GM23338 (cell line): Measurements from ENCODE around the gene AMELY. TPM values are rescaled to one million over a fixed set of nuclear protein-coding genes. Genes with fewer than 3 reads are reported as not detected.

Experiments used
- ATAC-seq: fragments of 200-7000 bp; cut with Tn5 transposase; 3 replicates; pipeline ENCODE4 v1.9.1; 2020
- DNase-seq: peaks from one replicate; pipeline ENCODE4 v3.0.0-alpha.2; 2015; ENCODE audit warnings: low spot score
- H2AFZ ChIP-seq: fragments of 200-600 bp; sonication (generic); 2 replicates; pipeline ENCODE4 v1.8.0; 2016; ENCODE audit warnings: antibody characterized with exemption, mild to moderate bottlenecking, moderate library complexity
- H3F3A ChIP-seq: fragments of 200-600 bp; sonication (generic); replicated peaks from 2 replicates; pipeline ENCODE4 v1.8.0; 2017; ENCODE audit warnings: antibody characterized with exemption, mixed run types, low read depth
- H3K27ac ChIP-seq: fragments of 200-600 bp; sonication (generic); 2 replicates; pipeline ENCODE4 v1.6.1; 2016; ENCODE audit warnings: low read depth
- H3K27me3 ChIP-seq: fragments of 200-600 bp; sonication (generic); 2 replicates; pipeline ENCODE4 v1.8.0; 2016; ENCODE audit warnings: mild to moderate bottlenecking, mixed run types, moderate library complexity; ENCODE audit not compliant: insufficient read depth
- H3K36me3 ChIP-seq: fragments of 200-600 bp; sonication (generic); 2 replicates; pipeline ENCODE4 v1.8.0; 2016; ENCODE audit warnings: mild to moderate bottlenecking; ENCODE audit not compliant: insufficient read depth
- H3K4me1 ChIP-seq: fragments of 200-600 bp; sonication (generic); 2 replicates; pipeline ENCODE4 v1.8.0; 2016; ENCODE audit warnings: mild to moderate bottlenecking, moderate library complexity; ENCODE audit not compliant: insufficient read depth
- H3K4me2 ChIP-seq: fragments of 200-600 bp; sonication (generic); 2 replicates; pipeline ENCODE4 v1.7.1; 2017; ENCODE audit warnings: mixed run types
- H3K4me3 ChIP-seq: fragments of 200-600 bp; sonication (generic); 2 replicates; pipeline ENCODE4 v1.6.1; 2016; ENCODE audit warnings: mixed run types
- H3K79me2 ChIP-seq: fragments of 200-600 bp; sonication (generic); replicated peaks from 2 replicates; pipeline ENCODE4 v1.8.0; 2017; ENCODE audit warnings: mild to moderate bottlenecking; ENCODE audit not compliant: insufficient read depth
- H3K9me2 ChIP-seq: fragments of 200-600 bp; sonication (generic); 2 replicates; pipeline ENCODE4 v1.8.0; 2017; ENCODE audit not compliant: insufficient read depth
- H4K20me1 ChIP-seq: fragments of 200-600 bp; sonication (generic); replicated peaks from 2 replicates; pipeline ENCODE4 v1.8.0; 2017; ENCODE audit warnings: mild to moderate bottlenecking; ENCODE audit not compliant: insufficient read depth
- H3K27ac Mint-ChIP-seq: 2 replicates; pipeline ENCODE4 v1.8.0; 2020; ENCODE audit warnings: inconsistent platforms, mild to moderate bottlenecking, moderate library complexity, mixed read lengths
- H3K27me3 Mint-ChIP-seq: 3 replicates; pipeline ENCODE4 v1.8.0; 2022; ENCODE audit warnings: low read depth, mild to moderate bottlenecking, moderate library complexity, mixed read lengths, inconsistent platforms; ENCODE audit not compliant: insufficient read depth, poor library complexity
- H3K36me3 Mint-ChIP-seq: 3 replicates; pipeline ENCODE4 v1.8.0; 2021; ENCODE audit warnings: low read depth, mild to moderate bottlenecking, inconsistent platforms, moderate library complexity, mixed read lengths
- H3K4me1 Mint-ChIP-seq: 3 replicates; pipeline ENCODE4 v1.8.0; 2020; ENCODE audit warnings: mild to moderate bottlenecking, inconsistent platforms, mixed read lengths
- H3K4me3 Mint-ChIP-seq: 3 replicates; pipeline ENCODE4 v1.8.0; 2021; ENCODE audit warnings: moderate library complexity, mild to moderate bottlenecking, inconsistent platforms, mixed read lengths
- H3K9me3 Mint-ChIP-seq: 3 replicates; pipeline ENCODE4 v1.8.0; 2020; ENCODE audit warnings: moderate library complexity, mild to moderate bottlenecking, inconsistent platforms, mixed read lengths
- CREB1 ChIP-seq: fragments of 250-450 bp; sonication (Bioruptor Pico); IDR thresholded peaks from 2 replicates; pipeline ENCODE4 v1.5.0; 2020; ENCODE audit warnings: low read depth, mild to moderate bottlenecking, moderate library complexity
- CTCF ChIP-seq, 2 experiments: fragments of 200-600 bp in 1 of 2; sonication (generic) in 1 of 2; conservative IDR thresholded peaks; 2 replicates each; pipeline versions ENCODE4 v1.5.1 to v1.6.1; 2016 to 2017; ENCODE audit warnings: antibody characterized with exemption in 2 of 2, low read depth in 2 of 2, mild to moderate bottlenecking in 2 of 2, moderate library complexity in 1 of 2
- EZH2 ChIP-seq: fragments of 200-600 bp; sonication (generic); IDR thresholded peaks from one replicate; pipeline ENCODE4 v1.8.0; 2017; ENCODE audit warnings: antibody characterized with exemption, mild to moderate bottlenecking, low read depth; ENCODE audit not compliant: unreplicated experiment
- EZH2phosphoT487 ChIP-seq: fragments of 200-600 bp; sonication (generic); IDR thresholded peaks from one replicate; pipeline ENCODE4 v1.8.1; 2018; ENCODE audit warnings: antibody characterized with exemption; ENCODE audit not compliant: unreplicated experiment
- NANOG ChIP-seq: IDR thresholded peaks from 2 replicates; pipeline ENCODE4 v1.6.1; 2016; ENCODE audit warnings: antibody characterized with exemption, borderline replicate concordance
- POLR2AphosphoS5 ChIP-seq: IDR thresholded peaks from 2 replicates; pipeline ENCODE4 v1.6.1; 2016; ENCODE audit warnings: antibody characterized with exemption, low read depth
- STAT1 ChIP-seq: IDR thresholded peaks from one replicate; pipeline ENCODE4 v1.6.1; 2016; ENCODE audit warnings: antibody characterized with exemption; ENCODE audit not compliant: unreplicated experiment
- ZNF114 ChIP-seq: fragments of 250-450 bp; sonication (Bioruptor Pico); IDR thresholded peaks from 2 replicates; pipeline ENCODE4 v1.5.0; 2020; ENCODE audit warnings: mild to moderate bottlenecking, moderate library complexity
- polyA plus RNA-seq: library from polyadenylated mRNA; unstranded; fragments of >200 nt; fragmentation: Nextera tagmentation; extraction: Ambion mirVana; gene quantifications from 2 replicates; pipeline ENCODE4 v1.2.1, GENCODE V29; 2016
- total RNA-seq: library from RNA; depleted of rRNA; stranded (reverse); fragments of >200 nt; shearing (Covaris generic); gene quantifications from 2 replicates; pipeline ENCODE4 v1.2.3, GENCODE V29; 2014
- TF ChIP-seq, protein P1 (sequence below): IDR thresholded peaks from 2 replicates; pipeline ENCODE4 v1.6.1; 2016; ENCODE audit warnings: antibody characterized with exemption
- TF ChIP-seq, protein P2 (sequence below): fragments of 250-450 bp; sonication (Bioruptor Pico); IDR thresholded peaks from 2 replicates; pipeline ENCODE4 v1.5.0; 2020; ENCODE audit warnings: mild to moderate bottlenecking, moderate library complexity

The AMELY gene
- total and polyA plus RNA-seq, 2 experiments from 2014 or later, result not detected

GRCh38 chrY:6949947-6950346, 38.4 kb upstream of the AMELY start:
- DNase-seq (no peak), ATAC-seq (no peak)
- H3K4me2 ChIP-seq, result no peak overlapping the region
- Mint-ChIP-seq H3K27me3 (no peaks in the 10 kb centered on the region), H3K27ac (no peak overlapping the region), H3K4me1 (peaks cover 3% of the 10 kb centered on the region; the same call in 2 of the 3 replicates), H3K36me3 (peaks cover 6% of the 10 kb centered on the region; the same call in 1 of the 3 replicates), H3K4me3 (no peak overlapping the region), H3K9me3 (peaks cover 3% of the 10 kb centered on the region; the same call in 1 of the 3 replicates)
- H3F3A ChIP-seq, result no peaks in the 10 kb centered on the region
- no peak overlapping the region for H3K27ac ChIP-seq
- TF ChIP-seq, protein P1, sequence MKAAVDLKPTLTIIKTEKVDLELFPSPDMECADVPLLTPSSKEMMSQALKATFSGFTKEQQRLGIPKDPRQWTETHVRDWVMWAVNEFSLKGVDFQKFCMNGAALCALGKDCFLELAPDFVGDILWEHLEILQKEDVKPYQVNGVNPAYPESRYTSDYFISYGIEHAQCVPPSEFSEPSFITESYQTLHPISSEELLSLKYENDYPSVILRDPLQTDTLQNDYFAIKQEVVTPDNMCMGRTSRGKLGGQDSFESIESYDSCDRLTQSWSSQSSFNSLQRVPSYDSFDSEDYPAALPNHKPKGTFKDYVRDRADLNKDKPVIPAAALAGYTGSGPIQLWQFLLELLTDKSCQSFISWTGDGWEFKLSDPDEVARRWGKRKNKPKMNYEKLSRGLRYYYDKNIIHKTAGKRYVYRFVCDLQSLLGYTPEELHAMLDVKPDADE, result no peak
- TF ChIP-seq, protein P2, sequence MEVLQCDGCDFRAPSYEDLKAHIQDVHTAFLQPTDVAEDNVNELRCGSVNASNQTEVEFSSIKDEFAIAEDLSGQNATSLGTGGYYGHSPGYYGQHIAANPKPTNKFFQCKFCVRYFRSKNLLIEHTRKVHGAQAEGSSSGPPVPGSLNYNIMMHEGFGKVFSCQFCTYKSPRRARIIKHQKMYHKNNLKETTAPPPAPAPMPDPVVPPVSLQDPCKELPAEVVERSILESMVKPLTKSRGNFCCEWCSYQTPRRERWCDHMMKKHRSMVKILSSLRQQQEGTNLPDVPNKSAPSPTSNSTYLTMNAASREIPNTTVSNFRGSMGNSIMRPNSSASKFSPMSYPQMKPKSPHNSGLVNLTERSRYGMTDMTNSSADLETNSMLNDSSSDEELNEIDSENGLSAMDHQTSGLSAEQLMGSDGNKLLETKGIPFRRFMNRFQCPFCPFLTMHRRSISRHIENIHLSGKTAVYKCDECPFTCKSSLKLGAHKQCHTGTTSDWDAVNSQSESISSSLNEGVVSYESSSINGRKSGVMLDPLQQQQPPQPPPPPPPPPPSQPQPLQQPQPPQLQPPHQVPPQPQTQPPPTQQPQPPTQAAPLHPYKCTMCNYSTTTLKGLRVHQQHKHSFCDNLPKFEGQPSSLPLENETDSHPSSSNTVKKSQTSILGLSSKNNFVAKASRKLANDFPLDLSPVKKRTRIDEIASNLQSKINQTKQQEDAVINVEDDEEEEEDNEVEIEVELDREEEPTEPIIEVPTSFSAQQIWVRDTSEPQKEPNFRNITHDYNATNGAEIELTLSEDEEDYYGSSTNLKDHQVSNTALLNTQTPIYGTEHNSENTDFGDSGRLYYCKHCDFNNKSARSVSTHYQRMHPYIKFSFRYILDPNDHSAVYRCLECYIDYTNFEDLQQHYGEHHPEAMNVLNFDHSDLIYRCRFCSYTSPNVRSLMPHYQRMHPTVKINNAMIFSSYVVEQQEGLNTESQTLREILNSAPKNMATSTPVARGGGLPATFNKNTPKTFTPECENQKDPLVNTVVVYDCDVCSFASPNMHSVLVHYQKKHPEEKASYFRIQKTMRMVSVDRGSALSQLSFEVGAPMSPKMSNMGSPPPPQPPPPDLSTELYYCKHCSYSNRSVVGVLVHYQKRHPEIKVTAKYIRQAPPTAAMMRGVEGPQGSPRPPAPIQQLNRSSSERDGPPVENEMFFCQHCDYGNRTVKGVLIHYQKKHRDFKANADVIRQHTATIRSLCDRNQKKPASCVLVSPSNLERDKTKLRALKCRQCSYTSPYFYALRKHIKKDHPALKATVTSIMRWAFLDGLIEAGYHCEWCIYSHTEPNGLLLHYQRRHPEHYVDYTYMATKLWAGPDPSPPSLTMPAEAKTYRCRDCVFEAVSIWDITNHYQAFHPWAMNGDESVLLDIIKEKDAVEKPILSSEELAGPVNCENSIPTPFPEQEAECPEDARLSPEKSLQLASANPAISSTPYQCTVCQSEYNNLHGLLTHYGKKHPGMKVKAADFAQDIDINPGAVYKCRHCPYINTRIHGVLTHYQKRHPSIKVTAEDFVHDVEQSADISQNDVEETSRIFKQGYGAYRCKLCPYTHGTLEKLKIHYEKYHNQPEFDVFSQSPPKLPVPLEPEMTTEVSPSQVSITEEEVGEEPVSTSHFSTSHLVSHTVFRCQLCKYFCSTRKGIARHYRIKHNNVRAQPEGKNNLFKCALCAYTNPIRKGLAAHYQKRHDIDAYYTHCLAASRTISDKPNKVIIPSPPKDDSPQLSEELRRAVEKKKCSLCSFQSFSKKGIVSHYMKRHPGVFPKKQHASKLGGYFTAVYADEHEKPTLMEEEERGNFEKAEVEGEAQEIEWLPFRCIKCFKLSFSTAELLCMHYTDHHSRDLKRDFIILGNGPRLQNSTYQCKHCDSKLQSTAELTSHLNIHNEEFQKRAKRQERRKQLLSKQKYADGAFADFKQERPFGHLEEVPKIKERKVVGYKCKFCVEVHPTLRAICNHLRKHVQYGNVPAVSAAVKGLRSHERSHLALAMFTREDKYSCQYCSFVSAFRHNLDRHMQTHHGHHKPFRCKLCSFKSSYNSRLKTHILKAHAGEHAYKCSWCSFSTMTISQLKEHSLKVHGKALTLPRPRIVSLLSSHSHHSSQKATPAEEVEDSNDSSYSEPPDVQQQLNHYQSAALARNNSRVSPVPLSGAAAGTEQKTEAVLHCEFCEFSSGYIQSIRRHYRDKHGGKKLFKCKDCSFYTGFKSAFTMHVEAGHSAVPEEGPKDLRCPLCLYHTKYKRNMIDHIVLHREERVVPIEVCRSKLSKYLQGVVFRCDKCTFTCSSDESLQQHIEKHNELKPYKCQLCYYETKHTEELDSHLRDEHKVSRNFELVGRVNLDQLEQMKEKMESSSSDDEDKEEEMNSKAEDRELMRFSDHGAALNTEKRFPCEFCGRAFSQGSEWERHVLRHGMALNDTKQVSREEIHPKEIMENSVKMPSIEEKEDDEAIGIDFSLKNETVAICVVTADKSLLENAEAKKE, result no peak
- TF ChIP-seq CTCF (conservative IDR thresholded peaks at IDR 0.05; ENCODE audit: low read depth in 2 of 2) (no peak), EZH2phosphoT487 (no peak), ZNF114 (no peak), STAT1 (no peak), POLR2AphosphoS5 (no peak), NANOG (no peak), EZH2 (no peak), CREB1 (CRISPR knock-in tag) (no peak)
- H3K4me1 ChIP-seq, result no peaks in the 10 kb centered on the region
- H3K79me2 ChIP-seq, result no peaks in the 10 kb centered on the region
- H3K9me2 ChIP-seq, result no peaks in the 10 kb centered on the region
- no peaks in the 10 kb centered on the region for H3K36me3 ChIP-seq
- no peak overlapping the region for H2AFZ ChIP-seq
- H3K4me3 ChIP-seq, result no peak overlapping the region
- H4K20me1 ChIP-seq, result no peaks in the 10 kb centered on the region
- no peaks in the 10 kb centered on the region for H3K27me3 ChIP-seq
